ENCODE measurements around the gene GLB1L3. TPM values are rescaled to one million over a fixed set of nuclear protein-coding genes. Genes with fewer than 3 reads are reported as not detected.

Gene GLB1L3
- total RNA-seq, 2 donors from 2014 or later = 2.3 to 7.1 TPM

- Mint-ChIP-seq H3K27ac (no peak overlapping the region), H3K4me3 (no peak overlapping the region), H3K36me3 (ENCODE audit: low read depth) (peaks cover 2% of the 10 kb centered on the region), H3K4me1 (peaks cover 1% of the 10 kb centered on the region), H3K27me3 (ENCODE audit: insufficient read depth) (peaks cover 6% of the 10 kb centered on the region), H3K9me3 (peaks cover 2% of the 10 kb centered on the region)
- H3K9ac ChIP-seq (ENCODE audit: extremely low read depth, low read length, poor library complexity, severe bottlenecking) = no peak overlapping the region
- WGBS, 2 experiments (ENCODE audit: insufficient coverage in 1 of 2, insufficient read length in 1 of 2) = 91 to 97% methylated on average over 3 to 5 of the region's 5 CpGs
- no peaks in the 10 kb centered on the region for H3K27me3 ChIP-seq (ENCODE audit: control insufficient read depth, insufficient read depth, low read length, poor library complexity, severe bottlenecking)
- no peak overlapping the region for H3K27ac ChIP-seq (ENCODE audit: low read depth, low read length)
- no peaks in the 10 kb centered on the region for H3K4me1 ChIP-seq (ENCODE audit: control insufficient read depth, insufficient read depth, low read length)
- peak; percentile 10 for DNase-seq
- no peaks in the 10 kb centered on the region for H3K9me3 ChIP-seq (ENCODE audit: control insufficient read depth, low read length)
- H3K36me3 ChIP-seq (ENCODE audit: control insufficient read depth, insufficient read depth, low read length) = no peaks in the 10 kb centered on the region
- no peak overlapping the region for H3K4me3 ChIP-seq (ENCODE audit: low read length)
- no peak for TF ChIP-seq CTCF (conservative IDR thresholded peaks at IDR 0.05)
Observed at GRCh38 chr11:134355656-134356055, 79.5 kb downstream of the GLB1L3 start.

DNA sequence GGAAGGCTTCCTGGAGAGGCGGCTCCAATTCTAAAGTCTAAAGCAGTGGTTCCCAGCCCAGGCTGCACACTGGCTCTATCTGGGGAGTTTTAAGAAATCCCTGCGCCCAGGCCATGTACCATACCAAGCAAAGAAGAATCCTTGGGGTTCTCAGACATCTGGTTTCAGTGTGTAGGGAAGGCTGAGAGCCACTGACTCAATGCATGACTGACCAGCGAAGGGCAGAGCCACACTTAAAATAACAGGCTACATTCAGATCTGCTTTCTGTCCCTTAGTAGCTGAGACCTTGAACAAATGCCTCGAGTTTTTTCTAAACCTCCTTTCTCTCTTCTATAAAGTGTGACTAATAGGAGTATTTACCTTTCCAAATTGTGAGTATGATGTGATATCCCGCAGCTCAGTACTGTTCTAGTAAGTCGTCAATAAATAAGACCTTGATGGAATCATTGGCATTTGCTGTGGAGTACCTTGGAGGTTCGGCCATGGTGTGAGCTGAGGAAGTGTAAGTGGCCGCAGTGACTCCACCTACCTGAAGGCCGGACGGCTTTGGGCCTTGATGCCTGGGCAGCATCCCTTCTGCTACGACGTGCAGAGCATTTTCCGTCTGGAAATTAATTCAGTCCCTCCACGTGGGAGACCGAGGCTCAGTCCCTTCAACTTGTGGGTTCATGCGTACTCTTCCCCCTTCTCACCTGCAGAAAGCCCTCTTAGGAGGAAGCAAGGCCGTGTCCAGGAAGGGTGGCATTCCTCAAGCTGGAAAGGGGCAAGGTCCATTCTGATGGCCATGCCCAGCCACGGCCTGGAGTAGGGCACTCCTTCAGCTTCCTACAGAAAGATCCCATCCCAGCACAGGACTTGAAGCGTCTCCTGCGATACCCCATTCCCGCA, 80.7 kb downstream of the GLB1L3 start:
- Mint-ChIP-seq H3K27me3 (ENCODE audit: insufficient read depth) (peaks cover 6% of the 10 kb centered on the region), H3K27ac (no peak overlapping the region), H3K36me3 (ENCODE audit: low read depth) (peaks cover 2% of the 10 kb centered on the region), H3K4me3 (no peak overlapping the region), H3K4me1 (peaks cover 1% of the 10 kb centered on the region), H3K9me3 (peaks cover 2% of the 10 kb centered on the region)
- Histone ChIP-seq H3K4me1 (ENCODE audit: control insufficient read depth, insufficient read depth, low read length) (no peaks in the 10 kb centered on the region), H3K27me3 (ENCODE audit: control insufficient read depth, insufficient read depth, low read length, poor library complexity, severe bottlenecking) (no peaks in the 10 kb centered on the region), H3K36me3 (ENCODE audit: control insufficient read depth, insufficient read depth, low read length) (no peaks in the 10 kb centered on the region), H3K27ac (ENCODE audit: low read depth, low read length) (no peak overlapping the region), H3K9me3 (ENCODE audit: control insufficient read depth, low read length) (no peaks in the 10 kb centered on the region), H3K4me3 (ENCODE audit: low read length) (no peak overlapping the region), H3K9ac (ENCODE audit: extremely low read depth, low read length, poor library complexity, severe bottlenecking) (no peak overlapping the region)
- 93 to 95% methylated on average over 16 to 21 of the region's 21 CpGs for WGBS, 2 experiments (ENCODE audit: insufficient coverage in 1 of 2, insufficient read length in 1 of 2)
- peak; percentile 26 for DNase-seq
- TF ChIP-seq CTCF (conservative IDR thresholded peaks at IDR 0.05) = no peak

DNA sequence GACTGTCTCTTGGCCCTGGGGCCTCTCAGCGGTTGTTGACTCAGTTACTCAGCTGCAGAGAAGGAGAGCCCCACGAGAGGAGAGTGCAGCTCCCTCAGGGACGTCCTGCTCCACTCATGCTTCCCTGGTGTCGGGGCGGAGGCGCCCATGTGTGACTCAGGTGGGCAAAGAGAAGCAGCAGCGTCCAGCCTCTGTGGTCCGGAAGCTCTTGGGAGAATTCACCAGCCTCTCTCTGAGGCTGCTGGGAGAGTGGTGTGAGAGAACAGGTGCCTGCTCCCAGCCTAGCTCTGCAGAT, 81.3 kb downstream of the GLB1L3 start:
- Mint-ChIP-seq H3K27ac (no peak overlapping the region), H3K27me3 (ENCODE audit: insufficient read depth) (peaks cover 6% of the 10 kb centered on the region), H3K4me3 (no peak overlapping the region), H3K9me3 (peaks cover 2% of the 10 kb centered on the region), H3K4me1 (peaks cover 1% of the 10 kb centered on the region), H3K36me3 (ENCODE audit: low read depth) (peaks cover 2% of the 10 kb centered on the region)
- H3K27ac ChIP-seq (ENCODE audit: low read depth, low read length) = no peak overlapping the region
- H3K4me3 ChIP-seq (ENCODE audit: low read length) = no peak overlapping the region
- DNase-seq = peak; percentile 31
- no peaks in the 10 kb centered on the region for H3K36me3 ChIP-seq (ENCODE audit: control insufficient read depth, insufficient read depth, low read length)
- no peaks in the 10 kb centered on the region for H3K9me3 ChIP-seq (ENCODE audit: control insufficient read depth, low read length)
- no peak for TF ChIP-seq CTCF (conservative IDR thresholded peaks at IDR 0.05)
- H3K9ac ChIP-seq (ENCODE audit: extremely low read depth, low read length, poor library complexity, severe bottlenecking) = no peak overlapping the region
- no peaks in the 10 kb centered on the region for H3K27me3 ChIP-seq (ENCODE audit: control insufficient read depth, insufficient read depth, low read length, poor library complexity, severe bottlenecking)
- WGBS, 2 experiments (ENCODE audit: insufficient coverage in 1 of 2, insufficient read length in 1 of 2) = 80 to 87% methylated on average over 2 to 8 of the region's 8 CpGs
- H3K4me1 ChIP-seq (ENCODE audit: control insufficient read depth, insufficient read depth, low read length) = no peaks in the 10 kb centered on the region

All from endodermal cell (in vitro differentiated cells).